HG03108 (cell line): Measurements from ENCODE around the gene DIAPH3.

Source experiments
- ATAC-seq: cut with Tn5 transposase; IDR thresholded peaks from one replicate; pipeline ENCODE4 v1.9.1; 2021; ENCODE audit warnings: moderate library complexity; ENCODE audit not compliant: unreplicated experiment

DIAPH3 gene

DNA sequence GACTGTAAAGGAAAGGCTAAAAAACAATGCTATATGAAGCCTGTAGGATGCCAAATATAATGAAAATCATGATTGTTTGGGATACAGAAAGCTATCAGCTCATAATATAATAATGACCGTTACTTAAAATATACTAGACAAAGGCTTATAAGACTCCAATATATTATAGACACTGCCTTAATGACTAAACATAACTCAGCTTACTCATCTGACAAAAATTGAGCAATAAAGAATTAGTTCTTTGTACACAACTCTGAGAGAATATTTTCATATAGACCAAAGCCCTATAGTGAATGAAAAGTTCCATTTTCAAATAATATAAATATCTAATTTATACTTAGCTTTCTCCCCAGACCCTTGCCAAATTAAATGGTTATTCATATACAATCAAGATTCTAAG lies 283.3 kb downstream of the DIAPH3 start:
- ATAC-seq, result no peak

DNA sequence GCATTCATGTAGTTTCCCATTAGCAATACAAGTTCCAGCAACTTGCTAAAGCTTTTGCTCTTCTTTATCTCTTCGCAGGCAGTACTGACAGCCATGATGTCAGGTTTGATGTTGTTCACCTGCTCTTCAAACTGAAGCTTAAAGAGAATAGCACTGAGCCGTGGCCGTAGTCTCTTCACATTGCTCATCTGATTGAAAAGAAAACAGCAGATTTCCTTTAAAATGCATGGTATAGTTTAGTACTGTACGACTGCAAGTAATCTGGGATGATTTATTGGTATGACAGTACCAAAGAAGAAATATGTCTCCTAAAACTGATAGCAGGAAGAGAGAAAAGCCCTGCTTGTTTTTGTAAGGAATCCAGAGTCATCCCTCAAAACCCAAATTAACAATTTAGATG lies 284.4 kb downstream of the DIAPH3 start:
- no peak for ATAC-seq

DNA sequence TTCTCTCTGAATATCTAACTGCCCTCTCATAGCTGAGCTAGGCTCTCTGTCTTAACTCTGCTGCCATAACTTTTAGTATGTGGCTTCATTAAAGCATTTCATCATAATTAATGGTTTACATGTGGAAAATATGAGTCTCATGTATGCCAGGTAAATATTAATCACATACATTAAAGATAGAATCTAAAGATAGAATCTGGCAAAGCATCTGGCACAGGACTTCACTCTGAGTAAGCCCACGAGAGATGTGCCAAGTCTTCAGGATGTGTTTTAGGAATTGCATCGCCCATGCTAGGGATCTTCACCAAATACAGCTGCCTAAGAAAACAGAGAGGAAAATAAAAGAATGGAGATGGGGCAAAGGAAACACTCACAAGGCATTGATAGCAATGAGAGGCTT lies 285.8 kb downstream of the DIAPH3 start:
- ATAC-seq, result no peak

DNA sequence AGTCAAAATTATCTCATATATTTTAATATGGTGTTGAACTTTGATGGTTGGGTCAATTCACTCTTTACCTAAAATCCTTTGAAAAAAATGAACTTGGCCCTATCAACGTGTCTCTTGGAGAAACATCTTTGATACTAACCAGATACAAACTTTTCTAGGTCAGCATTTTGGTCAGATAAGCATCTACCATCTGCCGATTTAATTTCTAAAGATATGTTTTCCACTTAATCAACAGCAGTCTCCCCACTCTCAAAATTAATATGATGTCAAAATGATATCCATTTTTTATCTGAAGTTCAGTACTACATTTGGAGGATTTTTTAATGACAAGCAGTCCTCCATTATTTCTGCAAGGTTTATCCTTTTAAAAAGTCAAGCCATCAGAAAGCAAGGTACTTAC lies 288.8 kb downstream of the DIAPH3 start:
- ATAC-seq, result no peak

DNA sequence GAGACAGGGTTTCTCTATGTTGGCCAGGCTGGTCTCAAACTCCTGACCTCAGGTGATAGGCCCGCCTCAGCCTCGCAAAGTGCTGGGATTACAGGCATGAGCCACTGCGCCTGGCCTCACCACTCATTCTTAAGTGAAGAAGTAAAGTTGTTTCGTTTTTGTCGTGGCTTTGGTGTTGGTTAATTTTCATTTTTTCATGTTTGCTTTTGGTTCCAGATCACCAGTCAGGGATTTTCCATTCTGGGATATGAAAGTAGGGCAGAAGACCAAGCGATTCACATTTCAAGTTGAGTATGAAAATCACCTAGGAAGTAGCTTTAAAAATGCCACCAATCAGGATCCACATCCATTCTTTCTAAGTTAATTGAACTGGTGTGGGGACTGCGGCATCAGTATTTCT lies 289.9 kb downstream of the DIAPH3 start:
- no peak for ATAC-seq

DNA sequence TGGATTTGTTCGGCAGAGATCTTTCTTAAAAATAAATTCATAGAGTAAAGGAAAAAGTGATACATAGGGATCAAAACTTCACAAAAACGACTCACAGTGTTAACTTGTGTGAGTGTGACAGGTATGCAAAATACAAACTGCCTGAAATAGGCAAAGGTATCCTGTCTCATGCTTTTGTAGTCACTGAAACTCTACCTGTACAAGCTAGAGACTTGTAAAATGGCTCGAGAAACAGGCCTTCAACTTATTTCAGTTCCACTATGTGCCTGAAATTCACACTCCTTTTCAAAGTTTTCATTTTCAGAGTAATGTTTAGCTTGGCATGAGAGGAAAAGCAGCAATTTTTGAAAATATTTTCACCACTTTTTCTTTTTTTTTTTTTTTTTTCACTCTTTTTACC lies 290.4 kb downstream of the DIAPH3 start:
- ATAC-seq, result no peak

DNA sequence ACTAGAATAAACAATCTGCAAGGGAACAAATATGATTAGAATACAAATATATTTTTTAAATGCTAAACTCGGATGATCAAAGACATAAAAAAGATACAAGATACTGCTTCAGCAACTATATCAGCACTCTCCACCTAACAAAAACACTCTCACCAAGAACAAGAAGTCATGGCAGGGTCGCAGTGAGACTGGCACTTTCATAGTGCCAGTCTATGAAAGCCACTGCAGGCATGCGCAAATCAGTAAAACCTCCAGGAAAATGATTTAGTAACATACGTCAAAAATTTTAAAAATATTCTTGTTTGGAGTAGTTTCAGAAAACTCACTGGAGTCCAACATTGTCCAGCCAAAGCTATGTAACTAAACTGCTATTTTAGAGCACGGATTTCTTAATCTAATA lies 295.9 kb downstream of the DIAPH3 start:
- no peak for ATAC-seq

DNA sequence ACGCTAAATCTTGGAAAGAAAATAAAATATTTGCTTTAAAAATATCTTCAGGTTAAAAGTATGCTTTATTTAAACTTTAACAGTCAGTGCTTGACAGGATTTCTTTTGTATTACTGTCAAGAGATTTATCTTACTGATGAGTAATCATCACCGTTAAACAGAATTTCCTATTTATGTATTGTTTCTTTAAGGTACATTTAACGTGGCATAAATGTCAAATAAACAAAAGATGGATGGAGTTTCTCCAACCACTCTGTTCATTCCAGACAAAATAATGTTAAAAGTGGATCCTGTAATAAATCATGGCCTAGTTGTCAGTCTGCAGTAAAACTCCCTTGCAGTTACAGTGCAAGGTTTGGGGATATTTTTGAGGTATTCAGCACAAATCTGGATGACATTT lies 298.3 kb downstream of the DIAPH3 start:
- ATAC-seq, result no peak

DNA sequence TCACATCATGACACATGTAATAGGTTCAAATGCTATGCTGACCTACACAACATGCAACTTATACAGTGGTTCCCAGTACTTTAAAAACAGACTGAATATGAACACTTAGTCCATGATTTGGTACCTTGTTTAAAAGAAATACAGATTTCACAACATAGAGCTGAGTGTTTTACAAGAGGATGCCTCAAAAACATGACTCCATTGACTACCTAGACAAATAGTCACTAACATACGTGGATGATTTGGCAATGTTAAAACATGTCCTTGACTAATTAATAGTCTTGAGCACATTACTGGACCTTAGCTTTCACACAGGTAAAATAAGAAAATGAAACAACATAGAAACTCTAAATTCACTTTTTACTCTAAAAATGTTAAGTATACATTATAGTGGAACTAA lies 300.1 kb downstream of the DIAPH3 start:
- no peak for ATAC-seq

DNA sequence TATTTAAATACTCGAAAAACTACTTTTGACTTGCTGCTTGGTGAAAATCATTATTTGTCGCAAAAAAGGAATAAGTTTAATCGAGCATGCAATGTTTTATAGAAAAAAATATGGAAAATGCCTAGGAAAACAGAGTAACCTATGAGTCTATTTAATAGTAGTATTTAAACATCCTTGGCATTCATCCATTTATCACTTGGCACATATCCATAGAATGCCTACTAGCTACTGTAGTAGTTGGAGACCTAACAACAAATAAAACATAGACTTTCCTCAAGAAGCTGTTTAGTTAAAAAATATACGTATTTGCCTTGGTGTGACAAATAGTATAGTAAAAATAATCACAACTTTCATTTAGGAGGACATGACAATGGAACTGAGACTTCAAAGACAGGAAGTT lies 302.1 kb downstream of the DIAPH3 start:
- no peak for ATAC-seq

DNA sequence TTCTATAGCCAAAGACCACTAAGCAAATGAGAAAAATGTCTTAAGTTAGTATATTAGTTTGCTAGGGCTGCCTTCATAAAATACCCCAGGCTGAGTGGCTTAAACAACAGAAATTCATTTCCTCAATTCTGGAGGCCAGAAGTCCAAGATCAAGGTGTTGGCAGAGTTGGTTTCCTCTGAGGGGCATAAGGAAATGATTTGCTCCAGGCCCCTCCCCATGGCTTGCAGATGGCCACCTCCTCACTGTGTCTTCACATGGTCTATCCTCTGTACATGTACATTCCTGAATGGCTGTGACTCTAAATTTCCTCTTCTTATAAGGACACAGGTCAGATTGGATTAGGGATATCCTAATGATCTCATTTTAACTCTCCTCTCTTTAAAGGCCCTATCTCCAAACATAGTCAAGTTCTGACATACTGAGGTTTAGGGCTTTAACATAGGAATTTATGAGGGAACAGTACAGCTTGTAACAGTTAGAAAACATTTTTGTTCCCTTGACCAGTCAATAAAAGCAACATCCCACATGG lies 307.4 kb downstream of the DIAPH3 start:
- ATAC-seq, result no peak

DNA sequence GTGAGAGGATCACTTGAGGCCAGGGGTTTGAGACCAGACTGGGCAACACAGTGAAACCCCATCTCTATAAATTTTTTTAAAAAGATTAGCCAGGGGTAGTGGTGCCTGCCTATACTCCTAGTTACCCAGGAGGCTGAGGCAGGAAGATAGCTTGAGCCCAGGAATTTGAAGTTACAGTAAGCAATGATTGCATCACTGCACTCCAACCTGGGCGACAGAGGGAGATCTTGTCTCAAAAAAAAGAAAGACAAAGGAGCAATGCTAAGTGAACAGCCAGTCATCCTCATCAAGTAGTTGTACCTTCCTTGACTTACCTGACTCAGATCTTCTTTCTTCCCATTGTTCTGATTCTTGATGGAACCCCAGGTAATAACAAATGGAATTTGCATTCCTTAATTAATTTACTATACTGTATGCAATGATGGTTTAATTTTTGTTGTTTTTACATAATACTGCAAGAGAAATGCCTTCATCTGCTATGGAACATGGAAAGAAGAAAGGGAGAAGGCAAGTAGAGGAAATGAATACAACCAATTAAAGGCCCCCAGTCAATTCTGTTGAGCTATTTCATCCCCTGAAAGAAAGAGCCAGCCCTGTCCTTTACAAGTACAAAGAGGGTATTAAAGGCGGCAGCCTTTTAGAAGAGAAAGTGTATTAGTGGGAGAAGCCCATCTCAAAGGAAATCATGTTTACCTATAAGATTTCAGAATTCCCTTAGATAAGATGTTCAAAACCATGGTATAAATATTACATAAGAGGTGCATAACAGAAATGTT lies 316.7 kb downstream of the DIAPH3 start:
- no peak for ATAC-seq

DNA sequence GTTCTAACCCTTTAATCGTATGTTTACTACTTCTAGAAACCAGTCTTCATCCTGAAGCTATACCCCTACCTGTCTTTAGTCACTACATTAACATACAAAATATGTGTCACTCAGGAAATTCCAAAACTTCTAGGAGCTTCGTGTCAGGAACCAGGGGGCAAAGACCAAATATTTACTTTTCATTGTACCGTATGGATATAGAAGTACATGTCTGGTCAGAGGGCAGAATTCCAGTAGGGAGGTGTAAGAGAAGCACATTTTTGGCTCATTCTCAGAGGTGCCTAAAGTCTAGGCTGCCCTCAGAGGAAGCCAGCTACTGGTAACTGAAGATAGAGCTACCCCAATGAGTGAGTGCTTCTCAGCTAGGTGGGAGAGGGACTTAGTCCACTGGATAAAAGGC lies 320.7 kb downstream of the DIAPH3 start:
- no peak for ATAC-seq

DNA sequence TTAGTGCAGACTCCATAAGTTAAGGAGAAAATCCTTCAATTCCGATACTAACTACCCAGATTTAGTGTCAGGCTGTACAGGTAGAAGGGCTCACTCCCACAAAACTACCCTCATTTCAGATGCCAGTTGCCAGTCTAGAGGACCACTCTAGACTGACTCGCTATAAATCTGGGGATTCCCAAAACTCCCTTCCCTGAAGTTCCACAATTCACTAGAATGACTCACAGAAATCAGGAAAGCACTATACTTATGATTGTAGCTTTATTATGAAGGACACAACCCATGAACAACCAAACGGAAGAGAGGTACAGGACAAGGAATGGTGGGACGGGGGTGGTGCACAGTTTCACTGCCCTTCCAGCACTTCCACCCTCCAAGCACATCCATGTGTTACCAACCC lies 321.2 kb downstream of the DIAPH3 start:
- ATAC-seq, result no peak

DNA sequence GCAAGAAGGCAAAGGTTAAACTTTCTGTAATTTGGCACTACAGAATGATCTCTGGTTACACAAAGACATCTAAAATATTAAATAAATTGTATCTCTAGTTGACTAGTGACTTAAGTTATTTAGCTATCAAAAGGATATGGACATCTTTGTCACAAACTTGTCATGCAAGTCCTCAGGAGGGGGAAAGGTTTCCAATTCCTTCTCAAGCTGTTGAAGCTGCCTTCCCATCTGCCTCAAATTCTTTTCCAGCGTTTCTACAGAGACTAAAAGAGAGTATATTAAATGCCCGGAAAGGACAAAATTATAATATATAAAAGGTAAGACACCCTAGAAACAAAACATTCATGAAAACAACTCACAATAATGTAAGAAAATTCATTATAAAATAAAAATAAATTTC lies 324.5 kb downstream of the DIAPH3 start:
- ATAC-seq, result no peak

DNA sequence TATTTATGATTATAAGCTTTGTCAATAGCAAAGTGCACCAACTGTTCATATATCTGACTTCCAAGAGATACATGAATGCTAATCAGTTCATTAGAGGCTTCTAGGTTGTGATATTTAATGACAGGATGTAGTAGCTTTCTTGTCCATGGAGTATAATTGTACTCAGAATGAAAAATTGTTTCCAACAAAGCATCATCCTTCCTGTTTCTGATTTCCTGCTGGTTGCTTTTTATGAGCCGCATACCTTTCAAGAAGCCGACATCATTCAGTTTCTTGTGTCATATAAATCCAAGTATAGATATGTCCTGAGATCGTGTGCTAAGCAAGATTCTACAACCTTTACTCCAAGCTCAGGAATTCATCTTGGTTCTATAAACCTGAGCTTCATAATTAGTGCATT lies 326.6 kb downstream of the DIAPH3 start:
- no peak for ATAC-seq

DNA sequence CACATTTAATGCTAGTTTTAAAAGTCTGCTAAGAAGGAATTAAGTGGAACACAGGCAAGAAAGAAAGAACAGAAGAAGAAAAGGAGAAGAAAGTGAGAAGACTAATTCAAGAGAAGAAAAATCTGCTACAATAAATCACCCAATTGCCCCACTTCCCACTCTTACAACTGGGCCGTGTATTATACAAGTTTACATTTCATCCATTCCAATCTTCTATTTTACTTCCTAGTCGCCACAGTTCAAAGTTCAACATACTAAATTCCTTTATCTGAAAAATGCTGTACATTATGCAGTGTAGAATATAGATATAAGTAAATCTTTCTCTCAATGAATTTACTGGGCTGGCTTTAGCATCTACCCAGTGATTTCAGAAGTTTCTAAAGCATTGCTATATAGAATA lies 328.2 kb downstream of the DIAPH3 start:
- no peak for ATAC-seq

DNA sequence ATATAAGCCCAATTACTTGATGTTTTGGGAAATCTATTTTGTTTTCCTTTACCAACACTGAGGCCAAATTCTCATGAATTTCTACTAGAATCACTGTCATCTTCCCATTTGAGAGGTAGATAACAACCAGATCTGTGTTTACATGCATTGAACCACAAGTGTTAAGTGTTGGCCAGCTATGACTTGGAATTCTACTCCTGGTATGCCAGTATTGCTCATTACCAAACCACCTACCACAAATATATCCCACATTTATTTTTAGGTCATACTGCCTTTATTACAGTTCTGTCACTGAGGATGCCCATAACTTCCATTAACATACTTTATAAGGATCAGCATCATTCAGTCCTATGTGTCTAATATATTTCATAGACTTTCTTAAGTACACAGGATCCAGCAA lies 328.9 kb downstream of the DIAPH3 start:
- ATAC-seq, result no peak

DNA sequence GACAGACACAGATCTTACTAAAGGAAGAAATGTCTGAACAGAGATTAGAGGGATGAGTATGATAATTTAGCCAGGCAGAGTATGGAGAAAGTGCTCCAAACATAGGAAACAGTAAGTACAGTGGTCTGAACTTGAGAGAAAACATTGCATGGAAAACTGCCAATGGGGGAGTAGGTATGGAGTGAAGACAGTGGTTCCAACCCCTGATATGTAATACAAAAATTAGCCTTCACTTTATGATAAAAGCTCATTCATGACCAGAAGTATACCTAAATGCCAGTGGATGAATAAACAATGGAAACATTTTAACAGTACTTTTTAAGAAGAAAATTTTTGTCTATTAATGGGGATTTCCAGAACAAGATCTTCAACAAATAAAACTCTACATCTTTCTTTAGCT lies 334.0 kb downstream of the DIAPH3 start:
- no peak for ATAC-seq

DNA sequence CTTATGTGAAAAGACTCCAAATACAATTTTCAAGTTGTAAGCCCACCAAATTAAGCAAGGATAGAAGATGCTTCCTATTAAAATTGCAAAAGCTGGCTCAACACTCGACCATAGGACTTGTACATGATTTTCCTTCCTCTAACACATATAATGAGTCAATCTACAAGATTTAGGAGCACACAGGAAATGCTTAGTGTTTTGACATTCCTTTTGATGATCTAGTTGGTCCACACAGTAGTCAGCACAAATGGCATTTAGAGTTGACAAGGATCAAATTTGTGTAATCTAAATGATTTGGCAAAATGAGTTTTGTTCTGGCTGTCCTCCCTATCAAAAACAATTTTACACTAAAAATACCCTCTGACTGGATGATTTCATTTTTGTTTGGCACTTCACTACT lies 340.2 kb downstream of the DIAPH3 start:
- ATAC-seq, result no peak

DNA sequence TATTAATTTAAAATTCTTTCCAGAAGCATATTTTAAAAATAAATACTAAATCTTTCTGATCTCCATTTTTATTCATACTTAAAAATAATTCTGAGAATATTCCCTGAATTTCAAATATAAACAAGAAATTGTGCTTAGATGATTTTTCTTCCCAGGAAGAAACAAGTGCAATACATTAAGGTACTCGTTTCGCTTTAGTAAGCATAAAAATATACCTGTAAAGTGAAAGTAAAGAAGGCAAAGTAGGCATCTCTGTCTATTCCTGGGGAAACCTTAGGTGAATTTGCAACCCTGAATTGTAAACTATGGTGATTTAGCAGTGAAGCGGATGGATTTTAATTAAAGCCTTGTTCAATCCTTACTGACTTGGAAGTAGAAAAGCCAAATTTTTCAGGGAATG lies 354.2 kb downstream of the DIAPH3 start:
- no peak for ATAC-seq

DNA sequence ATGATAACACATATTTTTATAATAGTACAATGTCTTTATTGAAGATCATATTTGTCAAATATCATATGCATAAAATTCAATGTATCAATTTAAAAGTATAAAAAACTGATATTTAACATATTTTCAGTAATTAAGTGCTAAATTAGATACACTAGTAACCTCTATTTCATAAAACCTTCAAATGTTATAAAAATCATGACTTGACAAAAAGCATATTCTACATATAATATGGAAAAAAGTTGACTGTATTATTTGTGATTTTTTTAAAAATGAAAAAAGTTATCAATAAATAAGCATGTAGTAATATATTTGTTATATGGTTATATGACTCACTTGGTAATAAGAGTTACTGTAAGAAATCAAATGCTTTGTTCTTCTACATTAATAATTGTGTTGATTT lies 356.9 kb downstream of the DIAPH3 start:
- no peak for ATAC-seq
